ENCODE results near the gene AOC2.
"Not testable (repeated sequence)": the region's sequence is repeated elsewhere in the genome, so short reads cannot be mapped to it uniquely, and the experiment has no call there.

The AOC2 gene

GRCh38 chr17:42882166-42882565, 37.8 kb downstream of the AOC2 start:
- no peak for DNase-seq

- no peak for DNase-seq
Measured at GRCh38 chr17:42883802-42884558, 39.6 kb downstream of the AOC2 start.

GRCh38 chr17:42885806-42886205, 41.4 kb downstream of the AOC2 start:
- not testable (repeated sequence) for DNase-seq

DNA sequence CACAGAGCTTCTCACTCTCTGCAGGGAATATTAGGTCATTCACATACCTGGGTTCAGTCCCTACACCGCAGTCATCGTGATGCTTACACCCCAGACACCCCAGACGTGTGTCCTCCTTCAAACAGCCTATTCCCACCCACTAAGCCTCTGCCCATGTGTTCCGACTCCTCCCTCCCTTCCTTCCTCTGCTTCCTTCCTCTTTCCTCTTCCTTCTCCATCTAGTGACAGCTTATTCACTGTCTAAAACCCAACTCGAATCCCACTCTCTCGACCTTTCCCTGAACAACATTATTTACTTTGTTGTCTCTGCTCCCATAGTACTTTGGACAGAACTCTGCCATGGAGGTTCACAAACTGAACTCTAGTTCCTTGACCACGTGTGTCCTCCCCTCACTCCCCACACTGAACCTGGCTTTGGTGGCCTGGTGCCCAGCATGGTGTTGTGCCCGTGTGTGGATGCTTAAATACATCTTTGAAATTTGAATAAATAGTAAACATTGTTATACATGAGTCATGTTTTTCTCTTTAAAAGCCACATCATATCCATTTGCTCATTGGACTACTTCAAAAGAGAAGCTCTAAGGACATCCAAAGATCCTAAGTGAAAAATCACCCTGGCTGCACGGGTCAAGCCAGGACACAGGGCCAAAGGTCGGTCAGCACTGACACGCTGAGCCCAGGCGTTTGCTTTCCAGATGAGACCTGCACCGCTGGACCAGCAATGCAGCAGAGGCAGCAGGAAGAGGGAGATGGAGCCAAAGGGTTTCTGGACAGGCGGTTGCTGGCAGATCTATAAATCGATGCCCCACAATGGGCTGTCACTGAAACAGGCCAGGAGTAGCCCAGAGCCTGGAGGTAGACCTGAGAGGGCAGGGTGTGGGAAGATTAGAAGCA, 42.1 kb downstream of the AOC2 start:
- DNase-seq: no peak

DNA sequence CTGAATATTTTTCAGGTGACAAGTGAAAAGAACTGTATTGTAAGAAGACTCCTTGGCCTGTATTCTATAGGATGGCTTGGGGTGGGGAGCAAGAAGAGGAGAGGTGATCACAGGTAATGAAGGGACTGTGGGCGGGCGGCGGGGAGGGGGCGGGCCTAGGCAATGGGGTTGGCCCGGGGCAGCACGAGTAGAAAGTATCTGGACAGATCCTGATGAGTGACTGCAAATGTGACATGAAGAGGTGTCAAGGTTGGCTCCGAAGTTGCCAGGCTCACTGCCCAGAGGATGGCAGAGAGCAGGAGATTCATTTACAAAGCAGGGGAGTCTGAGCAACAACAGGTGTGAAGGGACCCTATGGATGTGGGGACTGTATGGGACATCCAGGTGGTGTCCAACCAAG, 45.4 kb downstream of the AOC2 start:
- no peak for DNase-seq

GRCh38 chr17:42891539-42892152, 47.3 kb downstream of the AOC2 start:
- DNase-seq: no peak

DNA sequence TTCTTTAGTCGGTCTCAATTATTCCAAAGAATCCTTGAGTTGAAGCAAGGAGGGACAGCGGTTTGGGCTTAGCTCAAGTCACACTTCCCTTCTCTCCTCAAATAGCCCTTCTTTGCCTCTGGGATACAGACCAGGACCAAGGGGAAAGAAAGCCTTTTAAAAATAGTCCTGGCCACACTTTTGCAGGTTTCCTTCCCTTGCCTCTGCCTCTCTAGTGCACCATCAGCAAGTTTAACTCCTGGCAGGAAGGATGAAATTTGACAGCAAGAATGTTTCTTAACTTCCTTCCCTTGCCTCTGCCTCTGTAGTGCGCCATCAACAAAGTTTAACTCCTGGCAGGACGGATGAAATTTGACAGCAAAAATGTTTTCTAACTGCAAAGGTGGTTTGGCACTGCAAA, 49.0 kb downstream of the AOC2 start:
- no peak for DNase-seq

GRCh38 chr17:42894283-42895184, 50.2 kb downstream of the AOC2 start:
- no peak for DNase-seq

- DNase-seq: no peak
Measured at GRCh38 chr17:42895185-42895555, 50.8 kb downstream of the AOC2 start.

- DNase-seq: no peak
Measured at GRCh38 chr17:42898147-42898811, 53.9 kb downstream of the AOC2 start.

DNA sequence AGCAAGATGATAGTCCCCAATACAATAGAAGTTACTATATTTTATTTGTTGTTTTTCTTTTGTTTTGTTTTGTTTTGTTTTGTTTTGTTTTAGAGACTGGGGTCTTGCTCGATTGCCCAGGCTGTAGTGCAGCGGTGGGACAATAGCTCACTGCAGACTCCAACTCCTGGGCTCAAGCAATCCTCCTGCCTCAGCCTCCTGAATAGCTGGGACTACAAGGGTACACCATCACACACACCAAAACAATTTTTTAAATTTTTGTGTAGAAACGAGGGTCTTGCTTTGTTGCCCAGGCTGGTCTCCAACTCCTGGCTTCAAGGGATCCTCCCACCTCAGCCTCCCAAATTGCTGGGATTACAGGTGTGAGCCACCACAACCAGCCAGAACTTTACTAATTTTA, 55.6 kb downstream of the AOC2 start:
- DNase-seq: not testable (repeated sequence)
